ENCODE results near the gene CRY1.
"Not testable (repeated sequence)": the region's sequence is repeated elsewhere in the genome, so short reads cannot be mapped to it uniquely, and the experiment has no call there.

The CRY1 gene

GRCh38 chr12:107058190-107058589 lies 35.2 kb downstream of the CRY1 start:
- no peak for DNase-seq

- no peak for DNase-seq
Observed at GRCh38 chr12:107057071-107057834, 36.1 kb downstream of the CRY1 start.

- no peak for DNase-seq
Observed at GRCh38 chr12:107053709-107054108, 39.6 kb downstream of the CRY1 start.

- no peak for DNase-seq
Observed at GRCh38 chr12:107045186-107045585, 48.2 kb downstream of the CRY1 start.

- no peak for DNase-seq
Observed at GRCh38 chr12:107042801-107043200, 50.5 kb downstream of the CRY1 start.

GRCh38 chr12:107035733-107036132 lies 57.6 kb downstream of the CRY1 start:
- DNase-seq: no peak

GRCh38 chr12:107033758-107034739 lies 59.3 kb downstream of the CRY1 start:
- no peak for DNase-seq

GRCh38 chr12:107032266-107032665 lies 61.1 kb downstream of the CRY1 start:
- DNase-seq: no peak

- DNase-seq: no peak
Observed at GRCh38 chr12:107031061-107031460, 62.3 kb downstream of the CRY1 start.

- DNase-seq: no peak
Observed at GRCh38 chr12:107029081-107029480, 64.3 kb downstream of the CRY1 start.

GRCh38 chr12:107027636-107028053 lies 65.7 kb downstream of the CRY1 start:
- peak; percentile 88 for DNase-seq

GRCh38 chr12:107026806-107027635 lies 66.3 kb downstream of the CRY1 start:
- DNase-seq: no peak

GRCh38 chr12:107026356-107026755 lies 67.0 kb downstream of the CRY1 start:
- not testable (repeated sequence) for DNase-seq

GRCh38 chr12:107025671-107026070 lies 67.7 kb downstream of the CRY1 start:
- DNase-seq: no peak

GRCh38 chr12:107019546-107019945 lies 73.8 kb downstream of the CRY1 start:
- no peak for DNase-seq

GRCh38 chr12:107017042-107017441 lies 76.3 kb downstream of the CRY1 start:
- no peak for DNase-seq

- peak; percentile 55 for DNase-seq
Observed at GRCh38 chr12:107014055-107014454, 79.3 kb downstream of the CRY1 start.

GRCh38 chr12:107012736-107013425 lies 80.5 kb downstream of the CRY1 start:
- no peak for DNase-seq

- no peak for DNase-seq
Observed at GRCh38 chr12:107011519-107011918, 81.8 kb downstream of the CRY1 start.

- no peak for DNase-seq
Observed at GRCh38 chr12:107007411-107007810, 85.9 kb downstream of the CRY1 start.

GRCh38 chr12:107002665-107003064 lies 90.7 kb downstream of the CRY1 start:
- DNase-seq: not testable (repeated sequence)

- no peak for DNase-seq
Observed at GRCh38 chr12:106999446-106999845, 93.9 kb downstream of the CRY1 start.

Data from CD4-positive, alpha-beta T cell treated with Interleukin-21 for 1 hour (primary cell).